ENCODE measurements around the gene HSF2.

HSF2 gene

DNA sequence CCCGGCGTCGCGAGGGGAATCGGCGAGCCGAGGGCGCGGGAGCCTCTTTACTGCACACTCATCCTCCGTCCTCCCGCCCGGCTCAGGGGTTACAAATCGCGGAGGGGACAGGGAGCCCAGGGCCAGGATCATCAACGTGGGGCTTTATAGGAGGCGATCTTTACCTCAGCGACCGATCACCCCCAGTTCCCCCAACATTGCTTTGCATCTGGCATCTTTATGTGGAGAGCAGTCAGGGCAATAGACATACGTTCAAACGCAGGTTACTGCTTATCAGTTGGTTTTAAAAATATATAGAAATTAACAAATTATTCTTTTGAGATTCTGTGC, 634 bp downstream of the HSF2 start:
- DNase-seq (ENCODE audit: low spot score) = no peak

GRCh38 chr6:122400462-122401089, 1.1 kb downstream of the HSF2 start:
- no peak for DNase-seq (ENCODE audit: low spot score)

DNA sequence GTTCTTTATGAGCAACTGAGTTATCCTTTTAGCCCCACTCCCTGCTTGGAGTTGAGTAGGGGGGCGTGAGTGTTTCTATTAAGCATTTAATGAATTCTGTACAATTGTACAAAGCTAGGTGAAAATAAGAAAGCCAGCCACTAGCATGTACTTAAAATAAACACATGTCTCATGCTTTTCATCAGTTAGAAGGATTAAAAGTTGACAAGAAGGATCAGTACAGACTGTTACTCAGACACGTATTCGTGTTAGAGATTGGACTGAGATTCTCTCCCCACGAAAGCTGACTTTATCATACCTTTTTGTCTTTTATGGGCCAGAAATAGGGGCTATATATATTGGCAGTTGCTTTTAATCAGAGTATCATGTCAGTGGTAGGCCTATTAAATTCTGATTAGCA, 1.7 kb downstream of the HSF2 start:
- DNase-seq (ENCODE audit: low spot score) = no peak

DNA sequence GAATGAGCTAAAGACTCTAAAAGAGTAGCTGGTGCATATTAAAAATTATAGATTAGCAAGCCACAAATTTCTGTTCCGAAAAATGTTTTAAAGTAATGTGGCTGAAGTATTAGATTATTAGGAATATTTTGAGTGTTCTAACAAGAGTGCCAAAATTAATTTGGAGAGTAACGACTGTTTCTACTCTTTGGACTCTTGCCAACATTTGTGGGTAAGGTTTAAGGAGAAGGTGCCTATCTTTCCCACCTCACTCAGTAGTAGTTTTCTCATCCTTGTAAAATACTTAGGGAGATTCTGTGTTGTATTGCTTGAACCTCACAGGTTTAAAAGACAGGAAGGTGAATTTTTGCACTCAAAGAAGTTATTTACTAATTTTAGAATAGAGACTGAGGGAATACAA, 5.0 kb downstream of the HSF2 start:
- no peak for DNase-seq (ENCODE audit: low spot score)

GRCh38 chr6:122405417-122405816, 6.0 kb downstream of the HSF2 start:
- no peak for DNase-seq (ENCODE audit: low spot score)

GRCh38 chr6:122406187-122406586, 6.7 kb downstream of the HSF2 start:
- no peak for DNase-seq (ENCODE audit: low spot score)

GRCh38 chr6:122407712-122408111, 8.3 kb downstream of the HSF2 start:
- no peak for DNase-seq (ENCODE audit: low spot score)

DNA sequence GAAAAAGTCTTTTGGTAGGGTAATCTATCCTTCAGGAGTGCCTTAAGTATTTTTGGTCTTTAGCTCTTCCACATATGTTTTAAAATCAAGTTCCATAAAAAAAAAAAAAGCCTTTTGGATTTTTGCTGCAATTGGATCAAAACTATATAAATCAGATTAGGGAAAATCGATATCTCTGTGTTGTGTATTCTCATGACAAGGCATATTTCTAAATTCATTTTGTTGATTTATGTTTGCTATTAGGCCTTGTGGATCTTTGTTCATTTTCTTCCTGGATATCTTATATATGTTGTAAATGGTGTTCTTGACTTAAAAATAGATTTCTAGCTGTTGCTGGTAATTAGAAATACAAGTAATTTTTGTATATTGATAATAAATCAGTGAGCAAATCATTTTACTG, 8.8 kb downstream of the HSF2 start:
- no peak for DNase-seq (ENCODE audit: low spot score)

GRCh38 chr6:122408702-122409458, 9.4 kb downstream of the HSF2 start:
- DNase-seq (ENCODE audit: low spot score) = no peak

DNA sequence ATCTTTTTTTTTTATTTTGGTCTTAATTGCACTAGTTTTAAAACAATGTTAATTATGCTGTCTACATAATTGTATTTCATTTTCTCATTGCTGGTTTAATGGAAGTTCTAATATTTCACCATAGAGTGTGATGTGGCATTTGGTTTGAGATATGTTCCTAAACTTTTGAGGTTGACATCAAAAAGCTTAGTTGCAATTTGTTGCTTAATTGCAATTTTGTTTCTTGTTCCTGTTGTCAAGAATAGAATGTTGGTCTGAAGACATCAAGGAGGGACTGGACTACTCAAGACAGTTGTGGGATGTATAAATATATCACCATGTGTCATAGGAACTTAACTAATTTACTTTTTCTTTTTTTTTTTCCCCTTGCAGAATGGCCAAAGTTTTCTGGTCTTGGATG, 12.5 kb downstream of the HSF2 start:
- no peak for DNase-seq (ENCODE audit: low spot score)

DNA sequence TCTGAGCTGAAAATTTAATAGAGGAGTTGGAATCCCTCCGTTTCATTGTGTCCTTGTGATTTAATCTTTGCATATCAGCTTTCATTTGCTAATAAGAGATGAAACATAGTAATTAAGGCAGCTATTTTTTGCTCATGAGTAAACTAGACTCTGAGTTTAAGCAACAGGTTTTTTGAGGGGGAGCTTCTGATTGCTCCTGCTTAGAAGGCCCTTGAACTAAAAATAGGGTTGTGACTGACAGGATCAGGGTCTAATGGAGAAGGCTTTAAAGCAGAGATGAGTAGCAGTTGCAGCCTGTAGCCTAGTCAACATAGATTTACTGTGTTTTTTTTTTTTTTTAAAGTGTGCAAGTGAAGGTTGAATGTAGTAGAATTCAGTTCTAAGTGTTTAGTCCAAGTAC, 17.4 kb downstream of the HSF2 start:
- DNase-seq (ENCODE audit: low spot score) = no peak

- no peak for DNase-seq (ENCODE audit: low spot score)
Observed at GRCh38 chr6:122422003-122422402, 22.6 kb downstream of the HSF2 start.

- no peak for DNase-seq (ENCODE audit: low spot score)
Observed at GRCh38 chr6:122422614-122423267, 23.3 kb downstream of the HSF2 start.

- no peak for DNase-seq (ENCODE audit: low spot score)
Observed at GRCh38 chr6:122423734-122424133, 24.3 kb downstream of the HSF2 start.

DNA sequence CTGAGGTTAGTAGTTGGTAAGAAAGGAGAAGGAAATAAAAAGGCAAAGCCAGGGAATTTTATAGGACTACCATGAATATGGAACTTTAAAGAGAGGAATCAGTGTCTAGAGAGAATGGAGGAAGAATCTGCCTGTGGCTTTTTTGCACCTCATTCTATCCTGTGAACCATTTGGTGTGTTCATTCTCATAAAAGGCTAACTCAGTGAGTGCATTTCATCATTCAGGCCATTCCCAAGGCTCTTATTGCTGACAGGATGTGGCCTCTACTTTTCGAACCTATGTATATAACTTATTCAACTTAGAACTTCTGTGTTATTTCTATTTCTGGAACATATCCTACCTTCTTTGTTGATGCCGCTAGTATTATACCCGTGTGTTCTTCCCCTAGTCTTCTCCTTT, 27.1 kb downstream of the HSF2 start:
- DNase-seq (ENCODE audit: low spot score) = no peak

DNA sequence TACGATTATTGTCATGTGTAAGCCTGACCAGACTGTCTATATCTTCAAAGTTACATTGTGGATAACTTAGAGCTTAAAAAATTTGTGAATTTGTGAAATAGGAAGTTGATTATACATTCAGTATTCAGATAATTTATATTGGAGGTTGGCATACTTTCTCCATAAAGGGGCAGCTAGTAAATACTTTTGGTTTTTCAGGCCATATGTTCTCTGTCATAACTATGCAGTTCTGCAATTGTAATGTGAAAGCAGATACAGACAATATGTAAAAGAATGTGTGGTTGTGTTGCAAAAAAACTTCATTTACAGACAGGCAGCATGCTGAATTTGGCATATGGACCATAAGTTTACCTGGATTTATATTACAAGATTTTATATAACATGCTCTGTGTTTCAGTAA, 29.3 kb downstream of the HSF2 start:
- DNase-seq (ENCODE audit: low spot score) = no peak

DNA sequence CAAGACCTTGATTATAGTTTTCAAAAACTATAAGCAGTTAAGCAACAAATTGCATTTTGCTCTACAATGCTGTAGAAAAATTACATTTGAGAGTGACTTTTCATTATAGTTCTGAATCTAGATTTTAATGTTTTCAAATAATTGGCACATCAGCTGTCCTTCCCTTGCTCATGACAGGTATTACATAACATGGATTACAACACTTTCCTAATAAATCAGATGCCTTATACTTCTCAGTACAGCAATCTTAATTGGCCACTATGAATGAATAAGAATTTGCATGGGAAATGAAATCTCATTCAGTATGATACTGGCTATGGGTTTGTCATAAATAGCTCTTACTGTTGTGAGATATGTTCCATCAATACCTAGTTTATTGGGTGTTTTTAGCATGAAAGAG, 29.9 kb downstream of the HSF2 start:
- DNase-seq (ENCODE audit: low spot score) = no peak

- no peak for DNase-seq (ENCODE audit: low spot score)
Observed at GRCh38 chr6:122431780-122432179, 32.3 kb downstream of the HSF2 start.

GRCh38 chr6:122432816-122433215, 33.4 kb downstream of the HSF2 start:
- DNase-seq (ENCODE audit: low spot score) = no peak

GRCh38 chr6:122438975-122439374, 39.5 kb downstream of the HSF2 start:
- no peak for DNase-seq (ENCODE audit: low spot score)

- DNase-seq (ENCODE audit: low spot score) = peak; percentile 42
Observed at GRCh38 chr6:122445274-122445673, 45.8 kb downstream of the HSF2 start.

GRCh38 chr6:122449069-122449468, 49.6 kb downstream of the HSF2 start:
- no peak for DNase-seq (ENCODE audit: low spot score)

DNA sequence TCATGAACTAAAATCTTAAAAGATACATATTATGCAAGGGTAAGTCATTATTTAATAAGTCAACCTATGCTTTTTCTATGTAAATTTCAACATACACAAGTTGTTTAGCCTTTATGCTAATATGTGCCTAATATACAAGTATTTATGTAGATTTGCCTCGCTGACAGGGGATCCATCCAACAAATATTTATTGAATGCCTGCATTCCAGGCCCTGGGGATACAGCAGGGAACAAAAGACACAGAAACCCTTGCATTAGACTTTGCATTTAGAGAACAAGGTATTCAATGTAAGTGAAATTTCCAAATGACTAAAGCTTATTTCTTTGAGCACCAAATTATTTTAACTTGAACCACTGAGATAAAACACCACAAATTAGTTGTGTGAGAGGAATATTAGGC, 53.1 kb downstream of the HSF2 start:
- no peak for DNase-seq (ENCODE audit: low spot score)

DNA sequence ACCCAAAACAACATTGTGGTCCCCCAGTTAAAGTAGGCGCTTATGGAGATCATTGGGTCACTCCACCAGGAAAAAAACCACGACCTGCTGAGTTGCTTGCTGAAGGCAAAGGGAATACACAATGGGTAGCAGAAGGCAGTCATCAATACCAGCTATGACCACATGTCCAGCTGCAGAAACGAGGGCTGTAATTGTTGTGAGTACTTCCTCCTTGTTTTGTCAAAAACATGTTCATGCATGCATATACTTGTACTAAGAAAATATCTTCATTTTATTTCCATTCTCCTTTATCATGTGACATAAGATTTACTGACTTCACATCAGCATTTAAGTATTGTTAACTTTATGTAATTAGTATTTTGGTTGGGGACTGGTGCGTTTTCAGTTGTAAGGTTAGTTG, 55.2 kb downstream of the HSF2 start:
- DNase-seq (ENCODE audit: low spot score) = no peak
